GM19467 (cell line): ENCODE measurements around the gene TENT4A.

ENCODE experiments used
- ATAC-seq: cut with Tn5 transposase; IDR thresholded peaks from one replicate; pipeline ENCODE4 v1.9.1; 2021; ENCODE audit warnings: mild to moderate bottlenecking, moderate library complexity; ENCODE audit not compliant: unreplicated experiment

The TENT4A gene

GRCh38 chr5:6790346-6790865, 77.2 kb downstream of the TENT4A start:
- ATAC-seq = no peak

GRCh38 chr5:6791031-6791430, 77.8 kb downstream of the TENT4A start:
- no peak for ATAC-seq

GRCh38 chr5:6792376-6792775, 79.1 kb downstream of the TENT4A start:
- no peak for ATAC-seq

- ATAC-seq = no peak
Observed at GRCh38 chr5:6792911-6793471, 79.8 kb downstream of the TENT4A start.

- no peak for ATAC-seq
Observed at GRCh38 chr5:6801236-6801635, 88.0 kb downstream of the TENT4A start.

- no peak for ATAC-seq
Observed at GRCh38 chr5:6803981-6804550, 90.8 kb downstream of the TENT4A start.

GRCh38 chr5:6804766-6805501, 91.7 kb downstream of the TENT4A start:
- ATAC-seq = no peak

- ATAC-seq = no peak
Observed at GRCh38 chr5:6805841-6806240, 92.6 kb downstream of the TENT4A start.
